Endothelial cell of umbilical vein (primary cell): ENCODE data around the gene TAS2R13. TPM values are rescaled to one million over a fixed set of nuclear protein-coding genes. Genes with fewer than 3 reads are reported as not detected.

Experiments used
- BruUV-seq: library from RNA; stranded (reverse); fragments of 400-500 nt; replicated peaks from 2 replicates; lab custom pipeline; 2021; lab: Mats Ljungman, UMichigan
- CTCF ChIA-PET: fragments of 300-600, 350-600 bp; sonication (Branson Sonifier 250); formaldehyde crosslinking; loops from one replicate; lab custom pipeline; 2021; ENCODE audit warnings: antibody characterized with exemption, inconsistent platforms; lab: Charles Lee
- POLR2A ChIA-PET: fragments of 300-600, 350-600 bp; sonication (Branson Sonifier 250); formaldehyde crosslinking; loops from one replicate; lab custom pipeline; 2021; ENCODE audit warnings: antibody characterized with exemption, inconsistent platforms; lab: Charles Lee
- DNase-seq: peaks from one replicate; pipeline ENCODE4 v3.0.0-alpha.2; 2011; ENCODE audit warnings: low read depth, low spot score
- FAIRE-seq: peaks from 2 replicates; lab custom pipeline; 2011; peaks lifted over from hg19 to GRCh38; lab: Jason Lieb, UNC
- H2AFZ ChIP-seq: 2 replicates; pipeline ENCODE4 v1.6.0; 2012; ENCODE audit warnings: low read depth, low read length, control low read depth, inconsistent platforms
- H3K27ac ChIP-seq: 2 replicates; pipeline ENCODE4 v1.5.1; 2011; ENCODE audit warnings: low read depth, mild to moderate bottlenecking, control low read depth, low read length, moderate library complexity; ENCODE audit not compliant: insufficient read depth
- H3K27me3 ChIP-seq, 2 experiments: 2 replicates each; pipeline versions ENCODE4 v1.6.0 to v1.6.1; 2011; ENCODE audit warnings: low read length in 2 of 2, mixed read lengths in 1 of 2; ENCODE audit not compliant: control insufficient read depth in 2 of 2, insufficient read depth in 2 of 2
- H3K36me3 ChIP-seq, 2 experiments: 2 replicates in 1 of 2; 3 replicates in 1 of 2; pipeline ENCODE4 v1.5.1; 2011; ENCODE audit warnings: low read length in 2 of 2, mild to moderate bottlenecking in 1 of 2, moderate library complexity in 1 of 2; ENCODE audit not compliant: control insufficient read depth in 2 of 2, insufficient read depth in 2 of 2; ENCODE audit errors: extremely low read depth in 1 of 2
- H3K4me1 ChIP-seq: 3 replicates; pipeline ENCODE4 v1.5.1; 2011; ENCODE audit warnings: mild to moderate bottlenecking, low read length; ENCODE audit not compliant: control insufficient read depth, insufficient read depth; ENCODE audit errors: extremely low read depth
- H3K4me2 ChIP-seq: 2 replicates; pipeline ENCODE4 v1.6.1; 2011; ENCODE audit warnings: low read length, control low read depth, mixed read lengths; ENCODE audit not compliant: insufficient read depth
- H3K4me3 ChIP-seq, 3 experiments: fragments of 200-600 bp in 1 of 3; sonication (generic), shearing (Covaris generic) in 1 of 3; replicated peaks in 1 of 3; 2 replicates each; pipeline ENCODE4 v1.5.1; 2011 to 2016; ENCODE audit warnings: control low read depth in 3 of 3, low read length in 3 of 3, mild to moderate bottlenecking in 2 of 3, inconsistent platforms in 1 of 3, low read depth in 1 of 3, moderate library complexity in 1 of 3; ENCODE audit not compliant: insufficient read depth in 1 of 3
- H3K79me2 ChIP-seq: 2 replicates; pipeline ENCODE4 v1.6.0; 2012; ENCODE audit warnings: low read length, inconsistent platforms; ENCODE audit not compliant: control insufficient read depth, insufficient read depth
- H3K9ac ChIP-seq: replicated peaks from 2 replicates; pipeline ENCODE3; 2011; ENCODE audit warnings: low read length, control low read depth; ENCODE audit not compliant: insufficient read depth; ENCODE audit errors: extremely low read depth
- H3K9me1 ChIP-seq: replicated peaks from 3 replicates; pipeline ENCODE4 v1.6.0; 2011; ENCODE audit warnings: mild to moderate bottlenecking, low read length; ENCODE audit not compliant: control insufficient read depth, insufficient read depth; ENCODE audit errors: extremely low read depth
- H3K9me3 ChIP-seq: replicated peaks from 2 replicates; pipeline ENCODE4 v1.5.1; 2012; ENCODE audit warnings: low read length, inconsistent platforms; ENCODE audit not compliant: control insufficient read depth, insufficient read depth
- H4K20me1 ChIP-seq: replicated peaks from 2 replicates; pipeline ENCODE3; 2011; ENCODE audit warnings: mild to moderate bottlenecking, low read length; ENCODE audit not compliant: control insufficient read depth, insufficient read depth; ENCODE audit errors: extremely low read depth
- EZH2 ChIP-seq: IDR thresholded peaks from 2 replicates; pipeline ENCODE4 v1.6.1; 2012; ENCODE audit warnings: borderline replicate concordance, low read depth, mild to moderate bottlenecking, moderate library complexity, low read length, inconsistent platforms; ENCODE audit not compliant: severe bottlenecking
- FOS ChIP-seq: IDR thresholded peaks from 2 replicates; pipeline ENCODE4 v1.6.1; 2011; ENCODE audit warnings: mild to moderate bottlenecking, low read length, moderate library complexity, borderline replicate concordance; ENCODE audit not compliant: insufficient read depth
- GATA2 ChIP-seq: IDR thresholded peaks from 2 replicates; pipeline ENCODE4 v1.7.0; 2011; ENCODE audit warnings: low read depth, mild to moderate bottlenecking, moderate library complexity, mixed read lengths, low read length; ENCODE audit not compliant: insufficient read length, insufficient read depth
- JUN ChIP-seq: IDR thresholded peaks from 2 replicates; pipeline ENCODE4 v1.6.1; 2011; ENCODE audit warnings: borderline replicate concordance, low read depth; ENCODE audit not compliant: insufficient read length, insufficient read depth
- MYC ChIP-seq: IDR thresholded peaks from one replicate; pipeline ENCODE4 v1.6.1; 2011; ENCODE audit warnings: mild to moderate bottlenecking, low read depth, low read length
- POLR2A ChIP-seq: IDR thresholded peaks from 2 replicates; pipeline ENCODE4 v1.6.1; 2012; ENCODE audit warnings: low read depth, mild to moderate bottlenecking, control low read depth, low read length
- POLR2AphosphoS5 ChIP-seq: IDR thresholded peaks from 2 replicates; pipeline ENCODE4 v1.6.1; 2012; ENCODE audit warnings: low read depth, mild to moderate bottlenecking, control low read depth, low read length, moderate library complexity; ENCODE audit not compliant: insufficient read depth
- dilution Hi-C: fragments of 300-500 bp; cut with MboI; formaldehyde crosslinking; loops from one replicate; pipeline ENCODE4 v1.15.0; 2019; ENCODE audit warnings: low sequenced_read_pairs; ENCODE audit not compliant: extremely low pct_ligation_motif_present
- intact Hi-C: fragments of 100-400 bp; cut with micrococcal nuclease; formaldehyde crosslinking; loops from one replicate; pipeline ENCODE4 v1.10.0; 2022
- polyA plus RNA-seq, 4 experiments: library from polyadenylated mRNA; depleted of rRNA in 3 of 4; stranded (reverse) in 3 of 4; unstranded in 1 of 4; fragments of >200 nt; gene quantifications; 2 replicates each; pipeline versions ENCODE4 v1.2.1 to v1.2.3, GENCODE V29; 2011 to 2012; ENCODE audit warnings: missing spikeins in 1 of 4
- total RNA-seq: library from RNA; stranded (reverse); gene quantifications from 2 replicates; pipeline ENCODE4 v1.2.3, GENCODE V29; 2021
- TF ChIP-seq, protein P1 (sequence below), 2 donors: IDR thresholded peaks; 1 replicate in 1 of 2; 2 replicates in 1 of 2; pipeline ENCODE4 v1.5.1; 2011; ENCODE audit warnings: low read length in 2 of 2, mild to moderate bottlenecking in 2 of 2, moderate library complexity in 2 of 2, control low read depth in 1 of 2, inconsistent platforms in 1 of 2, low read depth in 1 of 2; ENCODE audit not compliant: insufficient read depth in 1 of 2; ENCODE audit errors: extremely low read depth in 1 of 2
- TF ChIP-seq, protein P2 (sequence below): IDR thresholded peaks from 2 replicates; pipeline ENCODE4 v1.6.1; 2011; ENCODE audit not compliant: insufficient read depth, insufficient read length

Gene TAS2R13
- total and polyA plus RNA-seq, 2 donors (not counting 3 experiments of a cell fraction or from before 2014, with no cell fraction given) = 0.04 to 1.7 TPM

DNA sequence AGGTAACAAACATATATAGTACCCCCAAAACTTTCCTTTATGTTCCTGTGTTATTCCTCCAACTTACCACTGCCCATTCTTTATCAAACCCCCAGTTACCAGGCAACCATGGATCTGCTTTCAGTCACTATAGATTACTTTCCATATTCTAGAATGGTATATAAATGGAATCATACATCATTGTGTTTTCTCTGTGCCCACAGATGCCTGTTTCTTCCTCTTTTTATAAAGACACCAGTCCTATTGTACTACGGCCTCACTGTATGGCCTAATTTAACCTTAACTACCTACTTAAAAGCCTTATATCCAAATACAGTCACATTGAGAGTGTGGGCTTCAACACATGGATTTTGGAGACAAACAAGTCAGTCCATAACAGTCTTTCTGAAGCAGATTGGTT lies 27.1 kb upstream of the TAS2R13 start:
- FAIRE-seq = no peak
- no peak overlapping the region for H3K27ac ChIP-seq
- no peaks in the 10 kb centered on the region for H3K9me1 ChIP-seq
- no peak overlapping the region for H3K4me3 ChIP-seq
- no TSS peak for BruUV-seq
- H3K27me3 ChIP-seq = no peaks in the 10 kb centered on the region
- H3K79me2 ChIP-seq = no peaks in the 10 kb centered on the region
- H3K36me3 ChIP-seq = no peaks in the 10 kb centered on the region
- DNase-seq = no peak
- no peak overlapping the region for H3K9ac ChIP-seq
- dilution Hi-C loops = no loop called here
- H3K4me1 ChIP-seq = no peaks in the 10 kb centered on the region
- intact Hi-C loops = no loop called here
- no peak overlapping the region for H3K4me2 ChIP-seq
- no peaks in the 10 kb centered on the region for H3K9me3 ChIP-seq
- TF ChIP-seq GATA2 = no peak
- no peak for TF ChIP-seq EZH2
- TF ChIP-seq FOS = no peak
- TF ChIP-seq MYC = no peak
- TF ChIP-seq POLR2AphosphoS5 = no peak
- TF ChIP-seq, protein P1, sequence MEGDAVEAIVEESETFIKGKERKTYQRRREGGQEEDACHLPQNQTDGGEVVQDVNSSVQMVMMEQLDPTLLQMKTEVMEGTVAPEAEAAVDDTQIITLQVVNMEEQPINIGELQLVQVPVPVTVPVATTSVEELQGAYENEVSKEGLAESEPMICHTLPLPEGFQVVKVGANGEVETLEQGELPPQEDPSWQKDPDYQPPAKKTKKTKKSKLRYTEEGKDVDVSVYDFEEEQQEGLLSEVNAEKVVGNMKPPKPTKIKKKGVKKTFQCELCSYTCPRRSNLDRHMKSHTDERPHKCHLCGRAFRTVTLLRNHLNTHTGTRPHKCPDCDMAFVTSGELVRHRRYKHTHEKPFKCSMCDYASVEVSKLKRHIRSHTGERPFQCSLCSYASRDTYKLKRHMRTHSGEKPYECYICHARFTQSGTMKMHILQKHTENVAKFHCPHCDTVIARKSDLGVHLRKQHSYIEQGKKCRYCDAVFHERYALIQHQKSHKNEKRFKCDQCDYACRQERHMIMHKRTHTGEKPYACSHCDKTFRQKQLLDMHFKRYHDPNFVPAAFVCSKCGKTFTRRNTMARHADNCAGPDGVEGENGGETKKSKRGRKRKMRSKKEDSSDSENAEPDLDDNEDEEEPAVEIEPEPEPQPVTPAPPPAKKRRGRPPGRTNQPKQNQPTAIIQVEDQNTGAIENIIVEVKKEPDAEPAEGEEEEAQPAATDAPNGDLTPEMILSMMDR (IDR thresholded peaks at IDR 0.05; ENCODE audit: extremely low read depth in 1 of 2, insufficient read depth in 1 of 2, low read depth in 1 of 2, low read length in 2 of 2) = no peak
- TF ChIP-seq POLR2A = no peak
- TF ChIP-seq, protein P2, sequence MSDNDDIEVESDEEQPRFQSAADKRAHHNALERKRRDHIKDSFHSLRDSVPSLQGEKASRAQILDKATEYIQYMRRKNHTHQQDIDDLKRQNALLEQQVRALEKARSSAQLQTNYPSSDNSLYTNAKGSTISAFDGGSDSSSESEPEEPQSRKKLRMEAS = no peak
- TF ChIP-seq JUN = no peak
- POLR2A ChIA-PET = no interaction called here
- no peak overlapping the region for H2AFZ ChIP-seq
- peaks cover 2% of the 10 kb centered on the region for H4K20me1 ChIP-seq
- CTCF ChIA-PET = no interaction called here
